PC-3 (cell line): Measurements from ENCODE around the gene OXNAD1. TPM values are rescaled to one million over a fixed set of nuclear protein-coding genes. Genes with fewer than 3 reads are reported as not detected.

Experiments
- ATAC-seq: fragments of 200-7000 bp; cut with Tn5 transposase; 2 replicates; pipeline ENCODE4 v1.9.1; 2020; ENCODE audit warnings: mild to moderate bottlenecking, moderate library complexity
- BruUV-seq: library from RNA; stranded (reverse); fragments of 400-500 nt; replicated peaks from 2 replicates; lab custom pipeline; 2021; lab: Mats Ljungman, UMichigan
- CTCF ChIA-PET: fragments of 300-600 bp; sonication (Branson Sonifier 250); formaldehyde crosslinking; loops from one replicate; lab custom pipeline; 2022; ENCODE audit warnings: antibody characterized with exemption; lab: Charles Lee
- POLR2A ChIA-PET: fragments of 300-600 bp; sonication (Branson Sonifier 250); formaldehyde crosslinking; loops from one replicate; lab custom pipeline; 2022; ENCODE audit warnings: antibody characterized with exemption; ENCODE audit not compliant: unreplicated experiment; lab: Charles Lee
- DNase-seq: peaks from one replicate; pipeline ENCODE4 v3.0.0-alpha.2; 2015
- H2AFZ ChIP-seq: fragments of 300-600 bp; sonication (generic); 2 replicates; pipeline ENCODE4 v1.6.0; 2016; ENCODE audit warnings: antibody characterized with exemption, low read length
- H3F3A ChIP-seq: fragments of 300-600 bp; sonication (generic); one replicate; pipeline ENCODE4 v1.6.0; 2017; ENCODE audit warnings: antibody characterized with exemption, low read length, control low read depth, mild to moderate bottlenecking; ENCODE audit not compliant: unreplicated experiment
- H3K27ac ChIP-seq: fragments of 300-600 bp; sonication (generic); 2 replicates; pipeline ENCODE4 v1.5.1; 2016; ENCODE audit warnings: mild to moderate bottlenecking, low read length
- H3K27me3 ChIP-seq: fragments of 300-600 bp; sonication (generic); 2 replicates; pipeline ENCODE4 v1.6.1; 2016; ENCODE audit warnings: low read length, mixed read lengths
- H3K36me3 ChIP-seq: fragments of 300-600 bp; sonication (generic); 2 replicates; pipeline ENCODE4 v1.6.1; 2016; ENCODE audit warnings: low read depth, mixed run types, low read length, mixed read lengths
- H3K4me1 ChIP-seq: fragments of 300-600 bp; sonication (generic); 2 replicates; pipeline ENCODE4 v1.5.1; 2016; ENCODE audit warnings: low read length; ENCODE audit not compliant: insufficient read depth
- H3K4me2 ChIP-seq: fragments of 300-600 bp; sonication (generic); 2 replicates; pipeline ENCODE4 v1.6.0; 2016; ENCODE audit warnings: low read length
- H3K4me3 ChIP-seq: fragments of 300-600 bp; sonication (generic); 2 replicates; pipeline ENCODE4 v1.5.1; 2016; ENCODE audit warnings: mild to moderate bottlenecking, low read length, mixed read lengths
- H3K79me2 ChIP-seq: fragments of 300-600 bp; sonication (generic); 2 replicates; pipeline ENCODE4 v1.6.1; 2017; ENCODE audit warnings: low read length, mixed read lengths
- H3K9ac ChIP-seq: fragments of 300-600 bp; sonication (generic); 2 replicates; pipeline ENCODE4 v1.6.0; 2016; ENCODE audit warnings: mild to moderate bottlenecking, low read length
- H3K9me2 ChIP-seq: fragments of 300-600 bp; sonication (generic); replicated peaks from 2 replicates; pipeline ENCODE4 v1.6.1; 2016; ENCODE audit warnings: mixed run types, low read length, mixed read lengths
- H3K9me3 ChIP-seq: fragments of 300-600 bp; sonication (generic); 2 replicates; pipeline ENCODE4 v1.6.1; 2016; ENCODE audit warnings: low read length, mixed read lengths
- H4K20me1 ChIP-seq: fragments of 300-600 bp; sonication (generic); 2 replicates; pipeline ENCODE4 v1.6.1; 2016; ENCODE audit warnings: low read length, mixed read lengths
- EZH2 ChIP-seq: fragments of 300-600 bp; sonication (generic); IDR thresholded peaks from one replicate; pipeline ENCODE4 v1.6.1; 2017; ENCODE audit warnings: antibody characterized with exemption, mild to moderate bottlenecking, low read length; ENCODE audit not compliant: unreplicated experiment
- EZH2phosphoT487 ChIP-seq: fragments of 300-600 bp; sonication (generic); IDR thresholded peaks from 2 replicates; pipeline ENCODE4 v1.6.1; 2018; ENCODE audit warnings: mild to moderate bottlenecking, antibody characterized with exemption, low read length, borderline replicate concordance
- intact Hi-C: fragments of 100-400 bp; cut with micrococcal nuclease; formaldehyde crosslinking; loops from 2 replicates; pipeline ENCODE4 v1.9.0; 2023
- total RNA-seq: library from RNA; depleted of rRNA; stranded (reverse); fragments of >200 nt; gene quantifications from 2 replicates; pipeline ENCODE4 v1.2.3, GENCODE V29; 2014
- TF ChIP-seq, protein P1 (sequence below): fragments of 300-600 bp; sonication (generic); conservative IDR thresholded peaks from 2 replicates; pipeline ENCODE4 v1.5.1; 2017; ENCODE audit warnings: antibody characterized with exemption, low read depth, mild to moderate bottlenecking, low read length

OXNAD1 gene
- total RNA-seq, 1 experiment from 2014 or later: 20.5 TPM

DNA sequence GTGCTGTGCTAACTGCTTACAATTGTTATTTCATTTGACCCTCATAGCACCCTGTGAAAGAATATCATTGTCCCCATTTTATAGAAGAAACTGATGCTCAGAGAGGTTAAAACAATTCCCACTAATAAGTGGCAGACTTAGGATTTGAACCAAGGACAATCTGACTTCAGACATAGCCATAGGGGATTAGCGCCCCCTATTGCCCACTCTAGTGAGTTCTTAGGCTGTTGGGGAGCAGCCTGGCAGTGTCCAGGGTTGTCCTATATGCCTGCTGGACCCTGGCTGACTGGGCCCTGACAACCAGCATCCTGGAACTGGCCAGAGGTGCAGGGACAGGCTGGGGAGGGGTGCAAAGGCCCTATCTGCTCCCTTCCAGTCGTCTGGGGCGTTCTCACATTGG, 15.7 kb upstream of the OXNAD1 start:
- POLR2A ChIA-PET: no interaction called here
- intact Hi-C loops: loop anchor here (10.0 kb wide), 1 partner anchor 615 kb away; no protein-coding TSS in a partner anchor
- no peak overlapping the region for H3K9ac ChIP-seq
- no peaks in the 10 kb centered on the region for H3K36me3 ChIP-seq
- H3F3A ChIP-seq: no peaks in the 10 kb centered on the region
- no peak overlapping the region for H2AFZ ChIP-seq
- no TSS peak for BruUV-seq
- TF ChIP-seq, protein P1, sequence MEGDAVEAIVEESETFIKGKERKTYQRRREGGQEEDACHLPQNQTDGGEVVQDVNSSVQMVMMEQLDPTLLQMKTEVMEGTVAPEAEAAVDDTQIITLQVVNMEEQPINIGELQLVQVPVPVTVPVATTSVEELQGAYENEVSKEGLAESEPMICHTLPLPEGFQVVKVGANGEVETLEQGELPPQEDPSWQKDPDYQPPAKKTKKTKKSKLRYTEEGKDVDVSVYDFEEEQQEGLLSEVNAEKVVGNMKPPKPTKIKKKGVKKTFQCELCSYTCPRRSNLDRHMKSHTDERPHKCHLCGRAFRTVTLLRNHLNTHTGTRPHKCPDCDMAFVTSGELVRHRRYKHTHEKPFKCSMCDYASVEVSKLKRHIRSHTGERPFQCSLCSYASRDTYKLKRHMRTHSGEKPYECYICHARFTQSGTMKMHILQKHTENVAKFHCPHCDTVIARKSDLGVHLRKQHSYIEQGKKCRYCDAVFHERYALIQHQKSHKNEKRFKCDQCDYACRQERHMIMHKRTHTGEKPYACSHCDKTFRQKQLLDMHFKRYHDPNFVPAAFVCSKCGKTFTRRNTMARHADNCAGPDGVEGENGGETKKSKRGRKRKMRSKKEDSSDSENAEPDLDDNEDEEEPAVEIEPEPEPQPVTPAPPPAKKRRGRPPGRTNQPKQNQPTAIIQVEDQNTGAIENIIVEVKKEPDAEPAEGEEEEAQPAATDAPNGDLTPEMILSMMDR: peak; percentile 82
- no peak for TF ChIP-seq EZH2phosphoT487
- H3K4me3 ChIP-seq: no peak overlapping the region
- no peaks in the 10 kb centered on the region for H3K27me3 ChIP-seq
- no peak overlapping the region for H3K27ac ChIP-seq
- H3K4me1 ChIP-seq: peaks cover 17% of the 10 kb centered on the region
- H3K9me2 ChIP-seq: no peaks in the 10 kb centered on the region
- CTCF ChIA-PET: no interaction called here
- ATAC-seq (peak; percentile 34; the same call in 1 of the 2 replicates), DNase-seq (peak; percentile 60)
- no peaks in the 10 kb centered on the region for H4K20me1 ChIP-seq
- H3K9me3 ChIP-seq: no peaks in the 10 kb centered on the region
- no peak overlapping the region for H3K4me2 ChIP-seq
- H3K79me2 ChIP-seq: no peaks in the 10 kb centered on the region

- Histone ChIP-seq H3K79me2 (no peaks in the 10 kb centered on the region), H3K4me1 (peaks cover 12% of the 10 kb centered on the region), H3K9ac (no peak overlapping the region), H3F3A (no peaks in the 10 kb centered on the region), H3K27me3 (no peaks in the 10 kb centered on the region), H4K20me1 (no peaks in the 10 kb centered on the region), H3K9me3 (no peaks in the 10 kb centered on the region), H3K27ac (no peak overlapping the region), H3K4me3 (no peak overlapping the region), H2AFZ (no peak overlapping the region), H3K4me2 (no peak overlapping the region), H3K36me3 (no peaks in the 10 kb centered on the region), H3K9me2 (no peaks in the 10 kb centered on the region)
- intact Hi-C loops: loop anchor here (10.0 kb wide), 1 partner anchor 615 kb away; no protein-coding TSS in a partner anchor
- TF ChIP-seq EZH2phosphoT487: no peak
- TF ChIP-seq, protein P1: no peak
- no peak for TF ChIP-seq EZH2
- no TSS peak for BruUV-seq
- ChIA-PET POLR2A (no interaction called here), CTCF (no interaction called here)
- ATAC-seq: no peak
- no peak for DNase-seq
Observed at GRCh38 chr3:16249886-16250285, 15.1 kb upstream of the OXNAD1 start.

DNA sequence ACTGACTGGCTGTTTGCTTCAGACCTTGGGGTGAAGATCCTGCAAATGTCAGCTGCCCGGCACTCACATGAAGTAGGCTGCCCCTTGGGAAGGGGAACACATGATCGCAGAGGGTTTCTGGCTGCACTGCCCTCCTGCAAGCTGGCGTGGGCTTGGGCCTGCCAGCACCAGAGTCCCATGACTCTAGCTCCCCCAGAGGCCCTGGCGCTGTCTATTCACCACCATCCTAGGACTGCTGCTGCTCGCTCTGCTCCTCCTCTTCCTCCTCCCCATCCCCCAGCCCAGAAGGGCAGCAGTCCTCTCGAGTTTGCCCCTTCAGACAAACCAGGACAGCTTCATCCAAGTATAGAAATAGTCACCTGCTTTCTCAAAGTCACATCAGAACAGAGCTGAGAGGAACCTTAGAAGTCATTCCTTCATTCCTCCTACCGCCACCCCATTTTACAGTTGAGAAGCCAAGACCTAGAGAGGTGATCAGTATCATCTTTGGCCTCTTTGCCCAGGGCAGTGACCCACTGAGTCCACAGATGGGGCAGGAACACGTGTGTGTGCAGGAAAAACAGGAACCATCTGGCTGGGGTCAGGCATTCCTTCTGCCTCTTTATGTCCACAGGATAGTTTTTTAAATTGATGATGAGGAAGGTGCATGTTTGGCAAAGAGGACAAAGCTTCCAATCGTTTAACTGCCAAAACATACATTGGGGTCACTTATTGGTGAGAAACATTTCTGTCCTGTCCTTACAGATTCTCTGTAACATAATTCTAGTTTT, 13.5 kb upstream of the OXNAD1 start:
- no peak overlapping the region for H3K4me2 ChIP-seq
- H3K9me2 ChIP-seq: no peaks in the 10 kb centered on the region
- H3K79me2 ChIP-seq: no peaks in the 10 kb centered on the region
- H4K20me1 ChIP-seq: no peaks in the 10 kb centered on the region
- intact Hi-C loops: no loop called here
- no peak overlapping the region for H3K9ac ChIP-seq
- DNase-seq (no peak), ATAC-seq (no peak)
- CTCF ChIA-PET: no interaction called here
- H3K27me3 ChIP-seq: no peaks in the 10 kb centered on the region
- H3K9me3 ChIP-seq: no peaks in the 10 kb centered on the region
- H3K36me3 ChIP-seq: no peaks in the 10 kb centered on the region
- no TSS peak for BruUV-seq
- POLR2A ChIA-PET: interaction anchor here (0.6 kb wide), 1 partner anchor 68 kb away, joined by 6 read pairs; no protein-coding TSS in a partner anchor
- H3K4me3 ChIP-seq: no peak overlapping the region
- TF ChIP-seq, protein P1: no peak
- TF ChIP-seq EZH2phosphoT487: no peak
- TF ChIP-seq EZH2: no peak
- no peak overlapping the region for H3K27ac ChIP-seq
- peaks cover 12% of the 10 kb centered on the region; the same call in 1 of the 2 replicates for H3K4me1 ChIP-seq
- no peaks in the 10 kb centered on the region for H3F3A ChIP-seq
- no peak overlapping the region for H2AFZ ChIP-seq
